ENCODE results near the gene DMD. TPM values are rescaled to one million over a fixed set of nuclear protein-coding genes. Genes with fewer than 3 reads are reported as not detected.

DMD gene
- total and polyA plus RNA-seq, 3 experiments from 2014 or later = 0.03 to 0.48 (median 0.40) TPM

DNA sequence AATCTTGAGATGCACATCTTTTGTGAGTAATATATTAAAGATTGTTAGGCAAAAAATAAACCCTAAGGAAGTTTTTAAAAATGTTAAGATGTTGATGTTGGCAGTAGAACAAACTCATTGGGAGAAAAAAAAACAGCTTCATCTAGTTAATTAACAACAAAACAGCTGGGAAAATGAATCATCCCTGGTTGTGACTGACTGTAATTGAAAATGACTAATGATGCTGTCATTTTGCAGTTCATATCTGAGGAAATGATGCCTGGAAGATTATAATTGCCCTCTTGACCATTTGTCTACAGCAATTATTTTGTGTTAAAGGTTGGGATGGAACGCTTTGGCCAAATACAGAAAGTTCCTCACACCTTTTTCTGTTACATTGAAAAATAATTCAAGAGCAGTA, 1379.1 kb downstream of the DMD start:
- CTCF ChIA-PET = no interaction called here

DNA sequence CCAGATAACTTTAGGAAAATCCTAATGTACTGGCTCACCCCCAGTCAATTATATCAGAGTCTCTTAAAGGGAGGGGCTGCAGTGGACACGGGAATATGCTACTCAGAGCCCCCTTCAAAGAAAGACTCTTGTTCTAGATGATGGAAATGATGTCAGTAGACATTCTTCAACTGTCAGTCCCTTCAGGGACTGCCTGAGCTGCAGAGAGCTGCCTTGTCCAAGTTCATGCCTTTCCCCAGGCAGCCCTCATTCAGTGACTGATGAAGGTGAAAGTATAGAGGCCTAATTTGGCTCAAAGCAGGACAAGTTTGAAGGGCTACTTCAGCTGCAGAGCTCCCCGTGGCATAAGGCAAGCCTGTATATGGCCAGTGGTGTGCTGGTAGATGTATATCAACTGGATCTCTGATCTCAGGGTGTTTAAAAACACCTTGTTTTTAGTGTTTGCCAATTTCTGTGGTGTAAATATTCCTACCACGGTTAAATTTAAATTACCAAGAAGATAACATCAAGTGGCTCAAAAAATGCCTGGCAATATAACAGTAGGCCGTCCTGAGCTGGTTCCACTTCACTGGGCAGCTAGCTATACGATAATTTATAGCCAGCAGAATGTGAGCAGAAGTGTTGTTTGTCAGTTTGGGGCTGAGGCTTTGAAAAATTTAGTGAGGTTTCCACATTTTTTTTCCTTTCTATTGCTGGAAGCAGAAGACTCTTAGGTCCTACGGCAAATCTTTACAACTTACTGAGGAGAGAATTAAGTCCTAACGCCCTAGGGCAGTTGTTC, 1390.7 kb downstream of the DMD start:
- no peaks in the 10 kb centered on the region for H3K36me3 ChIP-seq (ENCODE audit: insufficient read depth, low read length)
- ChIA-PET POLR2A (no interaction called here), CTCF (no interaction called here)
- H3K36me3 Mint-ChIP-seq = no peaks in the 10 kb centered on the region
- no peak overlapping the region for H3K27ac ChIP-seq (ENCODE audit: low read depth, low read length)
- H3K9me3 ChIP-seq (ENCODE audit: low read length) = no peaks in the 10 kb centered on the region
- no peaks in the 10 kb centered on the region for H3K4me1 ChIP-seq (ENCODE audit: insufficient read depth, low read length)
- DNase-seq = no peak
- H3K9me3 Mint-ChIP-seq = peaks cover 0 to 9% (median 5%) of the 10 kb centered on the region in 5 donors
- no peaks in the 10 kb centered on the region for H3K4me1 Mint-ChIP-seq
- no peaks in the 10 kb centered on the region for H3K27me3 ChIP-seq (ENCODE audit: insufficient read depth, low read length, poor library complexity, severe bottlenecking)
- H3K4me3 Mint-ChIP-seq = no peak overlapping the region
- H3K27ac Mint-ChIP-seq = no peak overlapping the region
- no peak overlapping the region for H3K4me3 ChIP-seq (ENCODE audit: low read length)
- peaks cover 0 to under 1% of the 10 kb centered on the region in 2 donors for H3K27me3 Mint-ChIP-seq

More for the DNA sequence above, 1379.1 kb downstream of the DMD start:
- Mint-ChIP-seq H3K4me1 (no peaks in the 10 kb centered on the region), H3K4me3 (no peak overlapping the region), H3K27ac (no peak overlapping the region), H3K27me3 (no peaks in the 10 kb centered on the region), H3K9me3 (peaks cover 0 to 2% (median 0%) of the 10 kb centered on the region in 5 donors), H3K36me3 (no peaks in the 10 kb centered on the region)
- Histone ChIP-seq H3K27me3 (ENCODE audit: insufficient read depth, low read length, poor library complexity, severe bottlenecking) (no peaks in the 10 kb centered on the region), H3K9me3 (ENCODE audit: low read length) (no peaks in the 10 kb centered on the region), H3K4me3 (ENCODE audit: low read length) (no peak overlapping the region), H3K4me1 (ENCODE audit: insufficient read depth, low read length) (no peaks in the 10 kb centered on the region), H3K27ac (ENCODE audit: low read depth, low read length) (no peak overlapping the region), H3K36me3 (ENCODE audit: insufficient read depth, low read length) (no peaks in the 10 kb centered on the region)
- DNase-seq = no peak
- POLR2A ChIA-PET = no interaction called here

DNA sequence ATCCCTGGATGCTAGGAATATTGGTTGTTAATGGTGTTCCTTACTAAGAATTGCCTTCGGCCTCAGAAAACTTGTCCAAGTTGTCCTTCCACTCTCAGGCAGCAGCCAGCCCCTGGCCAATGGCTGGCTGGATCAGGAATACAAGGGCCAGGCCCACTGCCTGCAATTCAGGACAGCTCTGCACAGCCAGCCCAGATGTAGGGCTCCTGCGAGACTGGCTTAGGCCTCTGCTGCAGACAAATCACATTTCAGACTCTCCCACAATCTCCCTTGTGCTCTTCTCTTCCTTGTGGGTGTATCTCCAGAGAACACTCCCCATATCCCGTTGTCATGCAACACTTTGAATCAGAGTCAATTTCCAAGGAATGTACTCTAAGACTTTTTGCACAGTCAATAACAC, 1391.9 kb downstream of the DMD start:
- POLR2A ChIA-PET = no interaction called here
- Histone ChIP-seq H3K36me3 (ENCODE audit: insufficient read depth, low read length) (no peaks in the 10 kb centered on the region), H3K9me3 (ENCODE audit: low read length) (no peaks in the 10 kb centered on the region), H3K27ac (ENCODE audit: low read depth, low read length) (no peak overlapping the region), H3K4me3 (ENCODE audit: low read length) (no peak overlapping the region), H3K4me1 (ENCODE audit: insufficient read depth, low read length) (no peaks in the 10 kb centered on the region), H3K27me3 (ENCODE audit: insufficient read depth, low read length, poor library complexity, severe bottlenecking) (no peaks in the 10 kb centered on the region)
- Mint-ChIP-seq H3K27ac (no peak overlapping the region), H3K4me1 (no peaks in the 10 kb centered on the region), H3K36me3 (no peaks in the 10 kb centered on the region), H3K4me3 (no peak overlapping the region), H3K27me3 (peaks cover 0 to 1% of the 10 kb centered on the region in 2 donors), H3K9me3 (peaks cover 0 to 9% (median 3%) of the 10 kb centered on the region in 5 donors)
- no peak for DNase-seq
- CTCF ChIA-PET = no interaction called here

DNA sequence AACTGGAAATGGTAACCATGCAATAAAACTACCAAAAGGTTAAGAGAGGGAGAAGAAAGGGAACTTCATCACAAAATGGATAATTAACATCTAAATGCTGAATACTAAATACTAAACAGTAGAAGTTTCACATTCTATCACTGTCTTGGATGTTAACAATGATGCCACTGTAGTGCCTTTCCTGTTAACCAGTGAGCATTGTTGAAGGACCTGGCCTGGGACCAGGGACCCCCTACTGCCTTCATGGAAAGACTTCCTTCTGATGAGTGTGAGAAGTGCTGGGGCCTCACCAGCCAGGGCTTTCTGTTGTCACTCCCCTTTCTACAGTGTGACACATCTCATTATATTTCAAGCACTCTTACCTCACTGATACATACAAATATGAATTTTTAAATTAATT, 1400.2 kb downstream of the DMD start:
- Mint-ChIP-seq H3K27me3 (peaks cover 0 to 1% of the 10 kb centered on the region in 2 donors), H3K36me3 (peaks cover 0 to 2% (median 0%) of the 10 kb centered on the region in 3 donors), H3K27ac (no peak overlapping the region), H3K9me3 (peaks cover 0 to 6% (median 2%) of the 10 kb centered on the region in 5 donors), H3K4me3 (no peak overlapping the region), H3K4me1 (no peaks in the 10 kb centered on the region)
- no peak for DNase-seq
- no peaks in the 10 kb centered on the region for H3K4me1 ChIP-seq (ENCODE audit: insufficient read depth, low read length)
- H3K27ac ChIP-seq (ENCODE audit: low read depth, low read length) = no peak overlapping the region
- CTCF ChIA-PET = no interaction called here
- no peaks in the 10 kb centered on the region for H3K27me3 ChIP-seq (ENCODE audit: insufficient read depth, low read length, poor library complexity, severe bottlenecking)
- POLR2A ChIA-PET = no interaction called here
- H3K36me3 ChIP-seq (ENCODE audit: insufficient read depth, low read length) = no peaks in the 10 kb centered on the region
- H3K4me3 ChIP-seq (ENCODE audit: low read length) = no peak overlapping the region
- no peaks in the 10 kb centered on the region for H3K9me3 ChIP-seq (ENCODE audit: low read length)

DNA sequence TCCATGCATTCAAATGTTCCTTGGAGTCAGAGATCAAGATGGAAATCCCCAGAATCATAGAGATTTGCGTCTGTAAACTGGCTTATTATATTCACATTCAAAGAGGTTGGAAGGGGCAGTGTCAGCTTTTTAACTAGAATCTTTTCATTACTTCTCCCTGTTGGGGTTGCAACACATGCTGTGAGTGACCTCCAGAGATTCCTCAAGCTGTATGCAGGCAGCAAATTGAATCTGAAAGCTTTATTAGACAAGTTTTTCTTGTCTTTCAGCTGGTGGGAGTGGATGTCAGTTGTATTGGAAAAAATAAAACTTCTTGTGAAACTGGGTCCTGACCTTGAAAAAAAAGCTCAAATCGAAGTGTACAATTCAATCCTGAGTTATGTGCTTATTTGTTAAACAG, 1403.0 kb downstream of the DMD start:
- Mint-ChIP-seq H3K27ac (no peak overlapping the region), H3K4me1 (no peaks in the 10 kb centered on the region), H3K9me3 (peaks cover 0 to 7% (median 4%) of the 10 kb centered on the region in 5 donors), H3K27me3 (no peaks in the 10 kb centered on the region), H3K36me3 (peaks cover 0 to under 1% (median 0%) of the 10 kb centered on the region in 3 donors), H3K4me3 (no peak overlapping the region)
- no peaks in the 10 kb centered on the region for H3K36me3 ChIP-seq (ENCODE audit: insufficient read depth, low read length)
- H3K27ac ChIP-seq (ENCODE audit: low read depth, low read length) = no peak overlapping the region
- H3K27me3 ChIP-seq (ENCODE audit: insufficient read depth, low read length, poor library complexity, severe bottlenecking) = no peaks in the 10 kb centered on the region
- no peaks in the 10 kb centered on the region for H3K4me1 ChIP-seq (ENCODE audit: insufficient read depth, low read length)
- H3K9me3 ChIP-seq (ENCODE audit: low read length) = no peaks in the 10 kb centered on the region
- no peak overlapping the region for H3K4me3 ChIP-seq (ENCODE audit: low read length)
- DNase-seq = no peak
- POLR2A ChIA-PET = no interaction called here
- CTCF ChIA-PET = no interaction called here

DNA sequence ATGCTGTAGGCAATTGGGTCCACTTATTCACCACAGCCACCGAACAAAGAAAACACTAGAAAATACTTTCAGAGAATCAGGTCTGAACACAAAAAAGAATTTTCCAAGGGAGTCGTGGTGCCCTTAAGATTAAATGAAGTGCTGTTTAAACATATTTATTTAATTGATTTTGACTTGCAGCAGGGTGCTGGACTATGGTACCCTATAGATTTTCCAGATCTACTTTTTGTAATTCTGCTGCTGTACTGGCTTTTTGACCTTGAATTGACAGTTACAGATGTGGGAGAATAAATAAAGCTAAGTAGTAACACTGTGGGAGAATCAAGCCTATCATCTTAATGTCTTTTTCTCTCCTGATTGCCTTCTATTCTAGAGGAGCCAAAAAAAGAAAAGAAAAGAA, 1404.2 kb downstream of the DMD start:
- ChIA-PET POLR2A (no interaction called here), CTCF (no interaction called here)
- no peak for DNase-seq
- Mint-ChIP-seq H3K9me3 (peaks cover 0 to 7% (median 0%) of the 10 kb centered on the region in 5 donors), H3K27ac (no peak overlapping the region), H3K36me3 (no peaks in the 10 kb centered on the region), H3K27me3 (no peaks in the 10 kb centered on the region), H3K4me3 (no peak overlapping the region), H3K4me1 (no peaks in the 10 kb centered on the region)
- Histone ChIP-seq H3K27ac (ENCODE audit: low read depth, low read length) (no peak overlapping the region), H3K4me1 (ENCODE audit: insufficient read depth, low read length) (no peaks in the 10 kb centered on the region), H3K4me3 (ENCODE audit: low read length) (no peak overlapping the region), H3K36me3 (ENCODE audit: insufficient read depth, low read length) (no peaks in the 10 kb centered on the region), H3K27me3 (ENCODE audit: insufficient read depth, low read length, poor library complexity, severe bottlenecking) (no peaks in the 10 kb centered on the region), H3K9me3 (ENCODE audit: low read length) (no peaks in the 10 kb centered on the region)

DNA sequence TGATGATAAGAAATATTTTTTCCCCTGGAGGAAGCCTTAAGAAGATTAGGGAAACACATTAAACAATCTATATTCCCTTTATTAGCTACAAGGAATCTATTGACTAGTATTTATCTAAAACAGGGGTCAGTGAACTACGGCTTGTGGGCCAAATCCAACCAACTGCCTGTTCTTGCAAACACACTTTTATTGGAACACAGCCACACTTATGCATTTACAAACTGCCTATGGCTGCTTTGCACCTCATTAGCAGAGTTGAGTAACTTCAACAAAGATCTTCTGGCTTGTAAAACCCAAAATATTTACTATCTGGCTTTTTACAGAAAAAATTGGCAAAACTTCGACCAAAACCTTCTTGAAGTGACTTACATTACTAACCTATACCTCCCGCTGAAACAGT, 1405.6 kb downstream of the DMD start:
- H3K4me1 ChIP-seq (ENCODE audit: insufficient read depth, low read length) = no peaks in the 10 kb centered on the region
- no peak overlapping the region for H3K27ac ChIP-seq (ENCODE audit: low read depth, low read length)
- no peak for DNase-seq
- Mint-ChIP-seq H3K36me3 (no peaks in the 10 kb centered on the region), H3K27ac (no peak overlapping the region), H3K4me3 (no peak overlapping the region), H3K9me3 (peaks cover 0 to 7% (median 0%) of the 10 kb centered on the region in 5 donors), H3K27me3 (no peaks in the 10 kb centered on the region), H3K4me1 (no peaks in the 10 kb centered on the region)
- no peaks in the 10 kb centered on the region for H3K9me3 ChIP-seq (ENCODE audit: low read length)
- ChIA-PET POLR2A (no interaction called here), CTCF (no interaction called here)
- H3K4me3 ChIP-seq (ENCODE audit: low read length) = no peak overlapping the region
- H3K36me3 ChIP-seq (ENCODE audit: insufficient read depth, low read length) = no peaks in the 10 kb centered on the region
- H3K27me3 ChIP-seq (ENCODE audit: insufficient read depth, low read length, poor library complexity, severe bottlenecking) = no peaks in the 10 kb centered on the region

DNA sequence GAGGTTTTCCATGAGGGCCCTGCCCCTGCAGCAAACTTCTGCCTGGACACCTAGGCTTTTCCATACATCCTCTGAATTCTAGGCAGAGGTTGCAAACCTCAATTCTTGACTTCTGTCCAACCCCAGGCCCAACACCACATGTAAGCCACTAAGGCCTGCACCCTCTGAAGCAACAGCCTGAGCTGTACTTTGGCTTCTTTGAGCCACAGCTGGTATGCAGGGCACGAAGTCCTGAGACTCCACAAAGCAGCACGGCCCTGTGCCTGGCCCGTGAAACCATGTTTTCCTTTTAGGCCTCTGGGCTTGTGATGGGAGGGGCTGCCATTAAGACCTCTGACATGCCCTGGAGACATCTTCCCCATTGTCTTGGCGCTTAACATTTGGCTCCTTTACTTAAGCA, 1411.1 kb downstream of the DMD start:
- Histone ChIP-seq H3K9me3 (ENCODE audit: low read length) (no peaks in the 10 kb centered on the region), H3K27me3 (ENCODE audit: insufficient read depth, low read length, poor library complexity, severe bottlenecking) (no peaks in the 10 kb centered on the region), H3K4me1 (ENCODE audit: insufficient read depth, low read length) (no peaks in the 10 kb centered on the region), H3K36me3 (ENCODE audit: insufficient read depth, low read length) (no peaks in the 10 kb centered on the region), H3K4me3 (ENCODE audit: low read length) (no peak overlapping the region), H3K27ac (ENCODE audit: low read depth, low read length) (no peak overlapping the region)
- Mint-ChIP-seq H3K9me3 (peaks cover 0 to 7% (median 4%) of the 10 kb centered on the region in 5 donors), H3K4me1 (no peaks in the 10 kb centered on the region), H3K27ac (no peak overlapping the region), H3K4me3 (no peak overlapping the region), H3K36me3 (no peaks in the 10 kb centered on the region), H3K27me3 (no peaks in the 10 kb centered on the region)
- POLR2A ChIA-PET = no interaction called here
- CTCF ChIA-PET = no interaction called here
- DNase-seq = no peak

All from CD8-positive, alpha-beta memory T cell (primary cell).